ENCODE results near the gene VPS26B. TPM values are rescaled to one million over a fixed set of nuclear protein-coding genes. Genes with fewer than 3 reads are reported as not detected.

The VPS26B gene
- total RNA-seq, 1 experiment from 2014 or later: 69.4 TPM

DNA sequence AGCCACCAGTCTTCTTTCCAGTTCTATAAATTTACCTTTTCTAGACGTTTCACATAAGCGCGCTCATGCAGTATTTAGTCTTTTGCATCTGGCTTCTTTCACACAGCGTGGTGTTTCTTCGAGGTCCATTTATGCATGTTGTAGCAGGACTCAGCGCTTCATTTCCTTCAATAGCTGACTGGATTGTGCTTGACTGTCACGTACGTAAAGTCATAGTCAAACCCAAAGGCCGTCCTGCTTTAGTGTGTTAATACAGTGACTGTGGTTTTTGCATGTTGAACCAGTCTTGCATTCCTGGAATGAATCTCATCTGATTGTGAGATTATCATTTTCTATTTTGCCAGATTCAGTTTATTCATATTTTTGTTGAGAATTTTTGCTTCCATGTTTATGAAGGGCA, 70.2 kb downstream of the VPS26B start:
- 0 out of 2 replicates have a peak, but pooled peaks cover 2% of the 10 kb centered on the region for H3K27me3 ChIP-seq (ENCODE audit: control insufficient read depth, insufficient read depth, low read length)
- no peak for ATAC-seq
- POLR2A ChIA-PET: no interaction called here
- no TSS peak for BruUV-seq (replicated peaks)
- no peak overlapping the region for H3K27ac ChIP-seq (ENCODE audit: low read length)
- no peaks in the 10 kb centered on the region for H3K9me3 ChIP-seq (ENCODE audit: control insufficient read depth, insufficient read depth, low read depth, low read length)
- no peak for DNase-seq (ENCODE audit: low read depth, low spot score)
- H3K4me1 ChIP-seq (ENCODE audit: control insufficient read depth, insufficient read depth, low read length): no peaks in the 10 kb centered on the region
- intact Hi-C loops (cut with micrococcal nuclease; ENCODE audit: unreplicated experiment): no loop called here
- CTCF ChIA-PET: no interaction called here
- in situ Hi-C loops (cut with HindIII; ENCODE audit: low pct_unique_long_range_greater_than_20kb, low sequenced_read_pairs): no loop called here
- no peaks in the 10 kb centered on the region for H3K36me3 ChIP-seq (ENCODE audit: control insufficient read depth, insufficient read depth, low read length)
- H3K4me3 ChIP-seq (ENCODE audit: low read depth in 2 of 2, low read length in 2 of 2): no peak overlapping the region
- TF ChIP-seq TCF7L2 (IDR thresholded peaks at IDR 0.05; ENCODE audit: low read depth, low read length) (no peak), REST (IDR thresholded peaks at IDR 0.05; ENCODE audit: insufficient read depth in 1 of 2, low read depth in 2 of 2, low read length in 1 of 2) (no peak), POLR2AphosphoS5 (IDR thresholded peaks at IDR 0.05; ENCODE audit: low read depth, low read length) (no peak), SIN3A (IDR thresholded peaks at IDR 0.05; ENCODE audit: borderline replicate concordance, insufficient read depth, low read depth, low read length) (no peak)
- TF ChIP-seq, protein P1, sequence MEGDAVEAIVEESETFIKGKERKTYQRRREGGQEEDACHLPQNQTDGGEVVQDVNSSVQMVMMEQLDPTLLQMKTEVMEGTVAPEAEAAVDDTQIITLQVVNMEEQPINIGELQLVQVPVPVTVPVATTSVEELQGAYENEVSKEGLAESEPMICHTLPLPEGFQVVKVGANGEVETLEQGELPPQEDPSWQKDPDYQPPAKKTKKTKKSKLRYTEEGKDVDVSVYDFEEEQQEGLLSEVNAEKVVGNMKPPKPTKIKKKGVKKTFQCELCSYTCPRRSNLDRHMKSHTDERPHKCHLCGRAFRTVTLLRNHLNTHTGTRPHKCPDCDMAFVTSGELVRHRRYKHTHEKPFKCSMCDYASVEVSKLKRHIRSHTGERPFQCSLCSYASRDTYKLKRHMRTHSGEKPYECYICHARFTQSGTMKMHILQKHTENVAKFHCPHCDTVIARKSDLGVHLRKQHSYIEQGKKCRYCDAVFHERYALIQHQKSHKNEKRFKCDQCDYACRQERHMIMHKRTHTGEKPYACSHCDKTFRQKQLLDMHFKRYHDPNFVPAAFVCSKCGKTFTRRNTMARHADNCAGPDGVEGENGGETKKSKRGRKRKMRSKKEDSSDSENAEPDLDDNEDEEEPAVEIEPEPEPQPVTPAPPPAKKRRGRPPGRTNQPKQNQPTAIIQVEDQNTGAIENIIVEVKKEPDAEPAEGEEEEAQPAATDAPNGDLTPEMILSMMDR (IDR thresholded peaks at IDR 0.05): no peak

Other genes with a start within 250 kb of the VPS26B start
- 45.4 TPM for gene JAM3, start 155.6 kb upstream of the VPS26B start, total RNA-seq (2021; ENCODE audit: unreplicated experiment)
- 75.9 TPM for gene NCAPD3, start 704 bp upstream of the VPS26B start, total RNA-seq (2021; ENCODE audit: unreplicated experiment)
- gene THYN1, start 28.7 kb downstream of the VPS26B start, total RNA-seq (2021; ENCODE audit: unreplicated experiment): 33.6 TPM
- 28.4 TPM for gene ACAD8, start 28.9 kb downstream of the VPS26B start, total RNA-seq (2021; ENCODE audit: unreplicated experiment)
- not detected for gene GLB1L3, start 51.7 kb downstream of the VPS26B start, total RNA-seq (2021; ENCODE audit: unreplicated experiment)
- 10.4 TPM for gene GLB1L2, start 107.3 kb downstream of the VPS26B start, total RNA-seq (2021; ENCODE audit: unreplicated experiment)
- gene B3GAT1, start 187.6 kb downstream of the VPS26B start, total RNA-seq (2021; ENCODE audit: unreplicated experiment): 0.10 TPM

All from Panc1 (cell line).